Heart left ventricle (tissue), 16 donors: ENCODE measurements around the gene HARS1. TPM values are rescaled to one million over a fixed set of nuclear protein-coding genes. Genes with fewer than 3 reads are reported as not detected.
"Not testable (repeated sequence)": the region's sequence is repeated elsewhere in the genome, so short reads cannot be mapped to it uniquely, and the experiment has no call there.

Source experiments
- ATAC-seq, 4 donors: fragments of 200-7000 bp; cut with Tn5 transposase; one replicate each; pipeline ENCODE4 v1.9.1; 2020 to 2022; ENCODE audit warnings: moderate library complexity in 4 of 4, mild to moderate bottlenecking in 3 of 4, moderate number of reproducible peaks in 1 of 4
- DNase-seq, 5 donors: peaks; one replicate each; pipeline ENCODE4 v3.0.0-alpha.2; 2020
- H3K27ac ChIP-seq, 12 donors: fragments of 200-600 bp; sonication (generic) in 4 of 12; one replicate each; pipeline versions ENCODE4 v1.5.0 to v1.8.0; 2016 to 2022; ENCODE audit warnings: mild to moderate bottlenecking in 2 of 12
- H3K27me3 ChIP-seq, 9 donors: fragments of 200-600 bp; sonication (generic) in 2 of 9; one replicate each; pipeline versions ENCODE4 v1.5.1 to v1.8.0; 2016 to 2022; ENCODE audit warnings: mild to moderate bottlenecking in 3 of 9
- H3K36me3 ChIP-seq, 9 donors: fragments of 200-600 bp; sonication (generic) in 2 of 9; one replicate each; pipeline versions ENCODE4 v1.5.0 to v1.8.0; 2018 to 2022; ENCODE audit warnings: mild to moderate bottlenecking in 2 of 9
- H3K4me1 ChIP-seq, 12 donors: fragments of 200-600 bp; sonication (generic) in 4 of 12; one replicate each; pipeline versions ENCODE4 v1.5.0 to v1.8.0; 2016 to 2022; ENCODE audit warnings: mild to moderate bottlenecking in 3 of 12
- H3K4me3 ChIP-seq, 12 donors: fragments of 200-600 bp; sonication (generic) in 4 of 12; one replicate each; pipeline versions ENCODE4 v1.5.0 to v1.8.0; 2017 to 2022; ENCODE audit warnings: mild to moderate bottlenecking in 9 of 12, moderate library complexity in 4 of 12
- H3K9me3 ChIP-seq, 12 donors: fragments of 200-600 bp; sonication (generic) in 4 of 12; one replicate each; pipeline versions ENCODE4 v1.5.0 to v1.8.0; 2016 to 2022; ENCODE audit warnings: mild to moderate bottlenecking in 1 of 12
- CTCF ChIP-seq, 12 donors: fragments of 200-600 bp; sonication (generic) in 4 of 12; IDR thresholded peaks; one replicate each; pipeline versions ENCODE4 v1.5.0 to v1.8.0; 2018 to 2022; ENCODE audit warnings: antibody characterized with exemption in 12 of 12, mild to moderate bottlenecking in 5 of 12
- POLR2A ChIP-seq, 2 donors: fragments of 450-650 bp; IDR thresholded peaks; one replicate each; pipeline ENCODE4 v1.6.1; 2017; ENCODE audit warnings: antibody characterized with exemption in 2 of 2, mild to moderate bottlenecking in 2 of 2, moderate library complexity in 2 of 2
- WGBS, 4 donors: extraction: QIAGEN DNeasy Blood & Tissue Kit in 2 of 4; methylation state at CpG; one replicate each; pipeline versions ENCODE4 v1.1.5 to v1.1.7; 2013 to 2018; 5-methylcytosine and 5-hydroxymethylcytosine counted together
- intact Hi-C, 10 donors: fragments of 100-400 bp; cut with DNase I; formaldehyde crosslinking; loops; one replicate each; pipeline versions ENCODE4 v1.11.1 to v1.14.2; 2022
- polyA plus RNA-seq, 2 donors: library from polyadenylated mRNA; stranded (reverse); fragments of 200-250 nt; gene quantifications; one replicate each; pipeline ENCODE4 v1.2.3, GENCODE V29; 2013
- total RNA-seq, 9 donors: library from RNA; depleted of rRNA in 2 of 9; stranded (reverse); fragments of >200 nt in 2 of 9; fragmentation: NEBNext Ultra II Directional in 3 of 9; extraction: Animal tissue kit (Norgen Biotek cat#: 25700) in 3 of 9; gene quantifications; one replicate each; pipeline versions ENCODE4 v1.1.0 to v1.2.4, GENCODE V29; 2016 to 2023
- donor health status: ischemic (EF 13 %, LVEDD 7.1; RV severe dilation, severe dysfunction).
- donor health status: healthy with polysubstance abuse.
- donor health status: DM: no; HTN: yes; CAD: no.
- donor health status: DM: no; HTN: no; CAD: no.
- donor health status: ischemic (EF 25% LVEDD 6.9; RV normal size, moderate dysfunction).
- donor health status: ischemic (EF 25% LVEDD 5.7; RV mildly dilated, moderate dysfunction).
- donor health status: healthy.
- donor health status: DM: yes; HTN: yes; CAD: no.
- donor health status: ischemic (EF 35%, LVEDD 5.7; RV mildly dilated, moderate dysfunction).
- donor health status: nonischemic (EF 11% LVEDD 7.7; RV severe dilation, severe dysfunction).
- donor health status: DM: yes; HTN: yes; CAD: no.
- donor health status: PGD.
- donor health status: ischemic (EF 29% LVEDD 5.4; RV normal size, mild dysfunction).
- donor health status: nonischemic (EF 23%, LVEDD 6.1; RV moderate dilation, normal function).

Gene HARS1
- total and polyA plus RNA-seq, 11 donors: 31.3 to 58.6 (median 37.2) TPM

GRCh38 chr5:140713562-140714094 lies 22.5 kb upstream of the HARS1 start:
- ATAC-seq (no peak), DNase-seq (no peak)
- intact Hi-C loops: loop anchor here in 3 of 10 donors (5.0 to 10.0 kb wide), 3 partner anchors 341 to 469 kb away; partner anchors contain the start of gene SLC4A9 (in 2 of the 3)
- no peak overlapping the region for H3K4me3 ChIP-seq
- no peak overlapping the region for H3K27ac ChIP-seq
- H3K9me3 ChIP-seq: no peaks in the 10 kb centered on the region
- 85 to 95% (median 88%) methylated on average over 1 of the region's 1 CpG for WGBS, 4 donors
- peaks cover 0 to 12% (median 0%) of the 10 kb centered on the region in 12 donors for H3K4me1 ChIP-seq
- H3K36me3 ChIP-seq: no peaks in the 10 kb centered on the region
- H3K27me3 ChIP-seq: no peaks in the 10 kb centered on the region
- no peak for TF ChIP-seq POLR2A (IDR thresholded peaks at IDR 0.05)
- TF ChIP-seq CTCF (IDR thresholded peaks at IDR 0.05): no peak

- peaks cover 0 to 12% (median 0%) of the 10 kb centered on the region in 12 donors for H3K4me1 ChIP-seq
- peak overlapping the region in 4 of 12 donors; percentile 63 to 72 (median 67) for H3K4me3 ChIP-seq
- DNase-seq (no peak), ATAC-seq (no peak)
- peaks cover 0 to 11% (median 7%) of the 10 kb centered on the region in 9 donors for H3K36me3 ChIP-seq
- intact Hi-C loops: loop anchor here in 3 of 10 donors (5.0 to 10.0 kb wide), 3 partner anchors 339 to 467 kb away; partner anchors contain the start of gene SLC4A9 (in 2 of the 3)
- WGBS, 4 donors: 81 to 94% (median 86%) methylated on average over 1 of the region's 1 CpG
- no peak for TF ChIP-seq POLR2A (IDR thresholded peaks at IDR 0.05)
- no peak for TF ChIP-seq CTCF (IDR thresholded peaks at IDR 0.05)
- no peaks in the 10 kb centered on the region for H3K9me3 ChIP-seq
- no peaks in the 10 kb centered on the region for H3K27me3 ChIP-seq
- H3K27ac ChIP-seq: peak overlapping the region in 2 of 12 donors; percentile 89 to 92
Measured at GRCh38 chr5:140711794-140712193, 20.6 kb upstream of the HARS1 start.

GRCh38 chr5:140710899-140711552 lies 19.9 kb upstream of the HARS1 start:
- H3K4me1 ChIP-seq: peaks cover 0 to 12% (median 0%) of the 10 kb centered on the region in 12 donors
- H3K9me3 ChIP-seq: no peaks in the 10 kb centered on the region
- H3K27ac ChIP-seq: peak overlapping the region in 11 of 12 donors; percentile 67 to 95 (median 88)
- no peaks in the 10 kb centered on the region for H3K27me3 ChIP-seq
- intact Hi-C loops: loop anchor here in 3 of 10 donors (5.0 to 10.0 kb wide), 3 partner anchors 339 to 466 kb away; partner anchors contain the start of gene SLC4A9 (in 2 of the 3)
- WGBS, 4 donors: 1 to 4% (median 2%) methylated on average over 27 of the region's 27 CpGs
- peaks cover 0 to 18% (median 15%) of the 10 kb centered on the region in 9 donors for H3K36me3 ChIP-seq
- peak overlapping the region; percentile 28 to 72 (median 63) for H3K4me3 ChIP-seq
- ATAC-seq (peak; percentile 63 to 97 (median 96)), DNase-seq (peak; percentile 77 to 91 (median 85))
- TF ChIP-seq CTCF (IDR thresholded peaks at IDR 0.05) (no peak), POLR2A (IDR thresholded peaks at IDR 0.05) (peak in 1 of 2 donors; percentile 44)

- H3K4me1 ChIP-seq: peaks cover 0 to 12% (median 0%) of the 10 kb centered on the region in 12 donors
- H3K27ac ChIP-seq, H3K9me3 ChIP-seq, ATAC-seq, H3K27me3 ChIP-seq, H3K4me3 ChIP-seq, DNase-seq: not testable (repeated sequence)
- H3K36me3 ChIP-seq: peaks cover 0 to 40% (median 38%) of the 10 kb centered on the region in 9 donors
- intact Hi-C loops: loop anchor here in 2 of 10 donors (5.0 to 10.0 kb wide), 2 partner anchors 144 to 161 kb away; partner anchors contain the start of genes APBB3 (in 1 of the 2), EIF4EBP3 (in 1 of the 2) and SLC35A4 (in 1 of the 2)
- 88 to 93% (median 92%) methylated on average over 9 of the region's 9 CpGs for WGBS, 4 donors
Measured at GRCh38 chr5:140708787-140709186, 17.6 kb upstream of the HARS1 start.
